ENCODE measurements around the gene TSACC. TPM values are rescaled to one million over a fixed set of nuclear protein-coding genes. Genes with fewer than 3 reads are reported as not detected.

TSACC gene
- total RNA-seq, 3 donors from 2014 or later: 0.37 to 0.43 TPM; not detected in 1

DNA sequence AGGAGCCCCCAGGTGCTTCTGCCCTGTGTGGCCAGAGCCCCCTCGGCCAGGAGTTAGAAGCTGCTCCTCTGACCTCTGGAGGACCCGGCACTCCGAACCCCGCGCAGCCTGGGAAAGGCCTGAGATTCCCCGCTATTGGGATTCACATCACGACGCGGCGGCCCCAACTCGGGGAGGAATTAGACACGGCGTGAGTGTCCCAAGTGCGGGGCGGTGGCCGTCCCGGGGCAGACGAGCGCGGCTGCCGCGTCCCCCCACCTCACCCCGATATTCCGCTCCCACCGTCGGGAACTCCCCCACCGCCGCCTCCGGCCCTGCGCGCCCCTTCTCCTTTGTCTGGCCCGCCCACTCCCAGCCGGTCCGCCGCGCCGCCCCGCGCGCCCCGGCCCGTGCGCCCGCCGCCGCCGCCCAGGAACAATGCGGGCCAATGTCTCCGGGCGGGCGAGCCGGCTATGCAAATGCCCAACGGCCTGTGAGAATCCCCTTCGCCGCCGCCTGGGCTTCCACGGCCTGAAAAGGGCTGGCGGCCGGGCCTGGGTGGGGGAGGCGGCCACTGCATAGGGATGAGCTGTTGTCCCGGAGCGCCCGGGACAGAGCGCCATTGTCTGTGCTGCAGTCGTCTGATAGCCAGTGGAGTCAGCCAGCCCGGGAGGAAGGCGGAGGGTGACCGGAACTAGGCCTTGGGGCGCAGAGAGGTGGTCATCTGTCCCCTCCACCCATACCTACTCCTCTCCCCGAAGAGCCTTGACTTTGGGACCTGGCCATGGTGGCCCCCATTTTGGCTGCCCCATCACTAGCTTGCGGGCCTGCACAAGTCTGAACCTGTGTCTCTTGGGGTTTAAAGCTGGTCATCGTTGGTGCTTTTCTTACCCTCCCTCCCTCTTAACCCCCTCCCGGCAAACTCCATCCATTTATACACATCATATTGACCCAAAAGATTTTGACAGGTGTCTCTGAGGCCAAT is 50.1 kb downstream of the TSACC start:
- no peaks in the 10 kb centered on the region for H3K36me3 Mint-ChIP-seq (ENCODE audit: insufficient read depth)
- no peak overlapping the region for H3K4me3 Mint-ChIP-seq
- ATAC-seq (no peak), DNase-seq (no peak)
- peaks cover 6% of the 10 kb centered on the region for H3K4me1 Mint-ChIP-seq (ENCODE audit: low read depth)
- peaks cover 42% of the 10 kb centered on the region for H3K27me3 Mint-ChIP-seq (ENCODE audit: low read depth)
- no peaks in the 10 kb centered on the region for H3K9me3 Mint-ChIP-seq

DNA sequence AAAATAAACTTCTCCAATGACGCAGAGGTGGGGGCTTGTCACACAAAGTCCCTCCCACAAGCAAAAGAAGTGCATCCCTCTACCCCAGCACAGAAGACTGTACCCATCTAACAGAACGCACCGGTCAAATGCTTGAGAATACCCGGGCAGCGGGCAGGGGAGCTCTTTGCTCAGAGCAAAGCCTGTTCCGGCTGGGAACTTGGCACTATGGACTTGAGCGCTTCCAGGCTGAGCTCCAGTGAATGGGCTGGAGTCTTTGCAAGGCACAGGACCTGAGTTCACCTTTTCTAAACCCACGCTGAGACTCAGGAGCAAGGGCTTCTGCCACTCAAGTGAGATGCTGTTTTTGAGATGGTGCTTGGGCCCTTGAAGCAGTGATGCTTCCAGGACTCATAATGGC is 51.0 kb downstream of the TSACC start:
- no peak overlapping the region for H3K4me3 Mint-ChIP-seq
- ATAC-seq: no peak
- H3K4me1 Mint-ChIP-seq (ENCODE audit: low read depth): peaks cover 6% of the 10 kb centered on the region
- peaks cover 42% of the 10 kb centered on the region for H3K27me3 Mint-ChIP-seq (ENCODE audit: low read depth)
- H3K9me3 Mint-ChIP-seq: no peaks in the 10 kb centered on the region
- no peaks in the 10 kb centered on the region for H3K36me3 Mint-ChIP-seq (ENCODE audit: insufficient read depth)
- no peak for DNase-seq

DNA sequence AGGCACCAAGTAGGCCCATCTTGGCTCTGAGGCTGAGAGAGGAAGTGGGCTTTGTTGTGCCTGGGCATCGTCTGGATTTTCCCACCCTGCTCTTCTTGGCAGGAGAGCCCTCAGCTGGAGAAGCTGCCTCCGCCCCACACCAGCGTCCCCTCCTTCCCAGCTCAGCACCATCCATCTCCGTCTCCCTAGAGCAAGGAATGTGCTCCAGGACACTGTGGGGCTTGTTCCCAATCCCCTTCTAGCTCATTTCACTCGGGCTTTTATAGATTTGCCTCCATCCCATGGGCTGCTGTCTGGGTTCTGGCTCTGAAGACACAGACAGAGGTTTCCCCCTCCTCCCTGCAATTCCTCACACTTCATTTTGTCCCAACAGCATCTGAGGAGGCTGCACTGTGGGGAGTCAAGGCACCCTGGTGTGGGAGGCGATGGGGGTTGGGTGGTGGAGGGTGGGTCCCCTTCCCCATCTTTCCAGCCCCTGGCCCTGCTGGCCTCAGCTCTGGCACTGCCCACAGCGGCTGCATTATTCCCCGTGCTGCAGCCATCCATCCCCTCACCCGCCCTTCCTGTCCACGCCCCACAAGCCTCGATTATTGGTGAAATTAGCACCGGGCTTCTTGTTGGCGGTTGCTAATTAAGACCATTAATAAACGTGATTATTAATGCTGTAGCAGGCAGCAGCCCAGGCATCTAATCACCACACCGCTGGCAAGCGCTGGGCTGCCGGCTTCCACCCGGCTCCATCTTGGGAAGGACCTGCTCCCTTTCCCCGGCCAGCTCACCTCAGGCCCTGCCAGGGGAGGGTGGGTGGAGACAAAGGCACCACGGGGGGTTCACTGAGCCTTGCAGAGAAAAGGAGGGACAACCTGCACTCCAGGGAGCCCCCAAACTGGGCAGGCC is 52.4 kb downstream of the TSACC start:
- no peak for DNase-seq
- no peaks in the 10 kb centered on the region for H3K36me3 Mint-ChIP-seq (ENCODE audit: insufficient read depth)
- H3K4me3 Mint-ChIP-seq: no peak overlapping the region
- no peaks in the 10 kb centered on the region for H3K9me3 Mint-ChIP-seq
- peaks cover 3% of the 10 kb centered on the region for H3K4me1 Mint-ChIP-seq (ENCODE audit: low read depth)
- peaks cover 45% of the 10 kb centered on the region for H3K27me3 Mint-ChIP-seq (ENCODE audit: low read depth)
- ATAC-seq: no peak

- no peaks in the 10 kb centered on the region for H3K36me3 Mint-ChIP-seq (ENCODE audit: insufficient read depth)
- H3K9me3 Mint-ChIP-seq: no peaks in the 10 kb centered on the region
- no peak for DNase-seq
- peaks cover 43% of the 10 kb centered on the region for H3K27me3 Mint-ChIP-seq (ENCODE audit: low read depth)
- no peak for ATAC-seq
- no peak overlapping the region for H3K4me3 Mint-ChIP-seq
- H3K4me1 Mint-ChIP-seq (ENCODE audit: low read depth): no peaks in the 10 kb centered on the region
These were observed 53.0 kb downstream of the TSACC start for GRCh38 chr1:156391366-156391677.

GRCh38 chr1:156391701-156392100 is 53.4 kb downstream of the TSACC start:
- no peak for DNase-seq
- ATAC-seq: no peak

GRCh38 chr1:156392452-156392853 is 54.1 kb downstream of the TSACC start:
- DNase-seq: no peak
- Mint-ChIP-seq H3K4me1 (ENCODE audit: low read depth) (no peaks in the 10 kb centered on the region), H3K27me3 (ENCODE audit: low read depth) (peaks cover 37% of the 10 kb centered on the region), H3K9me3 (no peaks in the 10 kb centered on the region), H3K36me3 (ENCODE audit: insufficient read depth) (no peaks in the 10 kb centered on the region), H3K4me3 (no peak overlapping the region)
- no peak for ATAC-seq

More at GRCh38 chr1:156391701-156392100, 53.4 kb downstream of the TSACC start:
- peaks cover 43% of the 10 kb centered on the region for H3K27me3 Mint-ChIP-seq (ENCODE audit: low read depth)
- no peaks in the 10 kb centered on the region for H3K4me1 Mint-ChIP-seq (ENCODE audit: low read depth)
- H3K36me3 Mint-ChIP-seq (ENCODE audit: insufficient read depth): no peaks in the 10 kb centered on the region
- no peak overlapping the region for H3K4me3 Mint-ChIP-seq
- H3K9me3 Mint-ChIP-seq: no peaks in the 10 kb centered on the region

- no peak for DNase-seq
- peaks cover 30% of the 10 kb centered on the region for H3K27me3 Mint-ChIP-seq (ENCODE audit: low read depth)
- ATAC-seq: no peak
- H3K4me3 Mint-ChIP-seq: no peak overlapping the region
- no peaks in the 10 kb centered on the region for H3K4me1 Mint-ChIP-seq (ENCODE audit: low read depth)
- H3K36me3 Mint-ChIP-seq (ENCODE audit: insufficient read depth): no peaks in the 10 kb centered on the region
- no peaks in the 10 kb centered on the region for H3K9me3 Mint-ChIP-seq
These were observed 54.8 kb downstream of the TSACC start for GRCh38 chr1:156393095-156393494.

DNA sequence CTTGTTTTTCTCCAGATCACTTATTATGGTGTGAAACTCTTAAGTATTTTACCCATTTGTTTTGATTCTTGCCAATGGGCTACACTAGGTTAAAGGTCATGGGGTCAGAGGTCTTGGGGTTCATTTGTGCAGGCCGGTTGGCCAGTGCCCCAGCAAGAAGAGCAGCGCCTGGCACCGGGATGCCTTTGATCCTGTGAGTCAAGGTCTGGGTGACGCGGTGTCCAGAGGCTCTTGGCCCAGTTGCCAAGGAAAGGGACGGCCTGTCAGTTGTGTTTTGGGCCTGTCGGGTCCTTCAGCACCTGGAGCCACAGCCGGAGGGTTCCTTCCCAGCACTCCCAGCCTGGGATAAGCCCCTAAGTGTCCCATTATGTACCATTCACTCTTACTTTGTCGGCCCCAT is 55.8 kb downstream of the TSACC start:
- Mint-ChIP-seq H3K9me3 (no peaks in the 10 kb centered on the region), H3K4me1 (ENCODE audit: low read depth) (no peaks in the 10 kb centered on the region), H3K27me3 (ENCODE audit: low read depth) (peaks cover 25% of the 10 kb centered on the region), H3K4me3 (no peak overlapping the region), H3K36me3 (ENCODE audit: insufficient read depth) (no peaks in the 10 kb centered on the region)
- ATAC-seq (no peak), DNase-seq (no peak)

DNA sequence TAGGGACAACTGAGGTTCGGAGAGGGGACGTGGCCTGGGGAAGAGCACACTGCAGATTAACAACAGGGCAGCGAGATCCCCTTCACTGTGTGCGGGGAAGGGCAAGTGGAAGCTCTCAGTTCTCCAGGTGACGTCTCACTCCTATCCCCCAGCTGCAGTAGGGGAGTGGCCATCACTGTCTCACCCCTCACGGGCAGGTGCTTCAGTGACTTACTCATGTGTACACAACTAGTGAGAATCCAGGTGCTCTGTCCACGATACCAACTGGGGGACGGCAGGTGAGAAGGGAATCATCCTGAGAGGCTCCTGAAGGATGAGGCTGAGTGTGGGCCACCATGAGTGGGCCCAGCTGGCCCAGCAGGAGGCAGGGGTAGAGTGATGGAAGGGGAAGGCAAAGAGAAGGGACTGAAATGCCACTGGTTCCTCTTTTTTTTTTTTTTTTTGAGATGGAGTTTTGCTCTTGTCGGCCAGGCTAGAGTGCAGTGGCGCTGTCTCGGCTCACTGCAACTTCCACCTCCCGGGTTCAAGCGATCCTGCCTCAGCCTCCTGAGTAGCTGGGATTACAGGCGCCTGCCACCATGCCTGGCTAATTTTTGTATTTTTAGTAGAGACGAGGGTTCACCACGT is 56.6 kb downstream of the TSACC start:
- ATAC-seq (no peak), DNase-seq (no peak)
- Mint-ChIP-seq H3K4me3 (no peak overlapping the region), H3K4me1 (ENCODE audit: low read depth) (no peaks in the 10 kb centered on the region), H3K9me3 (no peaks in the 10 kb centered on the region), H3K36me3 (ENCODE audit: insufficient read depth) (no peaks in the 10 kb centered on the region), H3K27me3 (ENCODE audit: low read depth) (peaks cover 18% of the 10 kb centered on the region)

Other genes starting within 250 kb of the TSACC start
- 100 to 1,000 TPM; 113 to 162 (median 124) TPM for gene LMNA, start 223.8 kb upstream of the TSACC start, total RNA-seq
- gene SEMA4A, start 184.9 kb upstream of the TSACC start, total RNA-seq: 10 to 100 TPM; 31.7 to 51.5 (median 37.1) TPM
- gene SLC25A44, start 144.4 kb upstream of the TSACC start, total RNA-seq: 10 to 100 TPM; 61.3 to 79.7 (median 73.0) TPM
- 100 to 1,000 TPM; 184 to 201 (median 192) TPM for gene PMF1, start 125.5 kb upstream of the TSACC start, total RNA-seq
- gene BGLAP, start 96.3 kb upstream of the TSACC start, total RNA-seq: 1 to 10 TPM; 2.0 to 2.5 (median 2.4) TPM
- 1 to 10 TPM; 2.0 to 3.6 (median 3.4) TPM for gene PAQR6, start 90.5 kb upstream of the TSACC start, total RNA-seq
- gene SMG5, start 55.7 kb upstream of the TSACC start, total RNA-seq: 100 to 1,000 TPM; 118 to 125 (median 123) TPM
- 1 to 10 TPM; 6.3 to 6.9 (median 6.4) TPM for gene TMEM79, start 54.2 kb upstream of the TSACC start, total RNA-seq
- 10 to 100 TPM; 12.6 to 15.8 (median 13.2) TPM for gene GLMP, start 42.8 kb upstream of the TSACC start, total RNA-seq
- under 1 TPM in 1 of 3 donors, not detected in 2; 0.42 TPM for gene VHLL, start 39.2 kb upstream of the TSACC start, total RNA-seq
- 100 to 1,000 TPM; 694 to 815 (median 725) TPM for gene CCT3, start 234 bp upstream of the TSACC start, total RNA-seq
- not detected for gene RHBG, start 30.7 kb downstream of the TSACC start, total RNA-seq
- gene MEF2D, start 162.2 kb downstream of the TSACC start, total RNA-seq: 10 to 100 TPM; 42.5 to 50.9 (median 46.3) TPM
- gene IQGAP3, start 234.0 kb downstream of the TSACC start, total RNA-seq: under 1 TPM; 0.18 to 0.38 (median 0.37) TPM
- gene TTC24, start 241.2 kb downstream of the TSACC start, total RNA-seq: 10 to 100 TPM in 1 of 3 donors, 1 to 10 TPM in 2; 2.9 to 10.9 (median 5.4) TPM